Measurements from ENCODE around the gene NTM.

DNA sequence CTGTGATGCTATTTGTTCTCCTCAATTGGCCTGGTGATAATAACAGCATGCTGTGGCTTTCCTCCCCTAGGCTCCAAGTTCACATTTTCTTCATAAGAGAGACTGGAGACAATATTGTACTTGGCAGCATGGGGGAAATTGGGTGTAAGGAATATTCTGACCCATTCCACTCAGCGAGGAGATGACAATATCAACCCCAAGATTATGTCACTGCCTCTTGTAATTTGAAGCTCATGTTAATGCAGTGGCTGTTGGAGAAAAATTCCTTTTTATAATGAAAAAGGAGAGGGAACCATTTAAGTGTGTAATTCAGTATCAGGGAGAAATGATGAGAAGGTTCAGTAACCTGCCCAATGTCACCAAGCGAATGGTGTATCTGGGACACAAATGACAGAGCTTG is 665.8 kb downstream of the NTM start:
- TF ChIP-seq, protein P1, sequence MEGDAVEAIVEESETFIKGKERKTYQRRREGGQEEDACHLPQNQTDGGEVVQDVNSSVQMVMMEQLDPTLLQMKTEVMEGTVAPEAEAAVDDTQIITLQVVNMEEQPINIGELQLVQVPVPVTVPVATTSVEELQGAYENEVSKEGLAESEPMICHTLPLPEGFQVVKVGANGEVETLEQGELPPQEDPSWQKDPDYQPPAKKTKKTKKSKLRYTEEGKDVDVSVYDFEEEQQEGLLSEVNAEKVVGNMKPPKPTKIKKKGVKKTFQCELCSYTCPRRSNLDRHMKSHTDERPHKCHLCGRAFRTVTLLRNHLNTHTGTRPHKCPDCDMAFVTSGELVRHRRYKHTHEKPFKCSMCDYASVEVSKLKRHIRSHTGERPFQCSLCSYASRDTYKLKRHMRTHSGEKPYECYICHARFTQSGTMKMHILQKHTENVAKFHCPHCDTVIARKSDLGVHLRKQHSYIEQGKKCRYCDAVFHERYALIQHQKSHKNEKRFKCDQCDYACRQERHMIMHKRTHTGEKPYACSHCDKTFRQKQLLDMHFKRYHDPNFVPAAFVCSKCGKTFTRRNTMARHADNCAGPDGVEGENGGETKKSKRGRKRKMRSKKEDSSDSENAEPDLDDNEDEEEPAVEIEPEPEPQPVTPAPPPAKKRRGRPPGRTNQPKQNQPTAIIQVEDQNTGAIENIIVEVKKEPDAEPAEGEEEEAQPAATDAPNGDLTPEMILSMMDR (IDR thresholded peaks at IDR 0.05), result no peak
- TF ChIP-seq POLR2A (IDR thresholded peaks at IDR 0.05), result no peak
